HepG2 (cell line): Measurements from ENCODE around the gene TMEM217. TPM values are rescaled to one million over a fixed set of nuclear protein-coding genes. Genes with fewer than 3 reads are reported as not detected.

Experiments
- ARID5B ChIP-seq: IDR thresholded peaks from 2 replicates; pipeline ENCODE4 v1.4.0; 2020; ENCODE audit warnings: mild to moderate bottlenecking, missing genetic modification reagents
- DR1 ChIP-seq: sonication (generic); formaldehyde crosslinking; IDR thresholded peaks from 2 replicates; pipeline ENCODE4 v1.8.0; 2021; ENCODE audit warnings: mild to moderate bottlenecking, missing genetic modification reagents, inconsistent platforms
- ELK4 ChIP-seq: sonication (generic); formaldehyde crosslinking; IDR thresholded peaks from 2 replicates; pipeline ENCODE4 v1.9.0; 2021; ENCODE audit warnings: missing genetic modification reagents, borderline replicate concordance
- IKZF1 ChIP-seq: fragments of 450-650 bp; IDR thresholded peaks from 2 replicates; pipeline ENCODE4 v1.7.1; 2016
- NCOA2 ChIP-seq: sonication (generic); formaldehyde crosslinking; IDR thresholded peaks from 2 replicates; pipeline ENCODE4 v1.8.0; 2022; ENCODE audit warnings: inconsistent platforms
- SNAPC5 ChIP-seq: sonication (generic); formaldehyde crosslinking; IDR thresholded peaks from 2 replicates; pipeline ENCODE4 v1.8.1; 2023; ENCODE audit warnings: mild to moderate bottlenecking, missing genetic modification reagents, borderline replicate concordance
- SP5 ChIP-seq: IDR thresholded peaks from 2 replicates; pipeline ENCODE4 v1.6.1; 2016; ENCODE audit warnings: low read depth, borderline replicate concordance
- TFE3 ChIP-seq: IDR thresholded peaks from 2 replicates; pipeline ENCODE4 v1.6.1; 2016
- ZNF407 ChIP-seq: sonication (generic); formaldehyde crosslinking; IDR thresholded peaks from one replicate; pipeline ENCODE4 v1.5.1; 2020; ENCODE audit warnings: mild to moderate bottlenecking, missing genetic modification reagents; ENCODE audit errors: not compliant biosample characterization
- ZNF430 ChIP-seq: sonication (generic); formaldehyde crosslinking; IDR thresholded peaks from 2 replicates; pipeline ENCODE4 v1.9.0; 2021; ENCODE audit warnings: mild to moderate bottlenecking, missing genetic modification reagents
- ZNF691 ChIP-seq: sonication (generic); formaldehyde crosslinking; IDR thresholded peaks from 2 replicates; pipeline ENCODE4 v1.4.0; 2020; ENCODE audit warnings: missing genetic modification reagents, low read depth, mild to moderate bottlenecking, borderline replicate concordance
- ZSCAN25 ChIP-seq: sonication (generic); formaldehyde crosslinking; IDR thresholded peaks from 2 replicates; pipeline ENCODE4 v1.8.0; 2022; ENCODE audit warnings: mild to moderate bottlenecking, missing genetic modification reagents
- polyA plus RNA-seq, 8 experiments: library from polyadenylated mRNA; depleted of rRNA in 3 of 8; stranded (reverse) in 7 of 8; unstranded in 1 of 8; fragments of >200 nt; fragmentation: Illumina TruSeq in 4 of 8; extraction: Trizol in 4 of 8; gene quantifications; 2 replicates each; pipeline versions ENCODE4 v1.2.1 to v1.2.3, GENCODE V29; 2011 to 2016; ENCODE audit warnings: low read depth in 4 of 8, missing spikeins in 1 of 8, mixed read lengths in 1 of 8; ENCODE audit not compliant: insufficient read depth in 1 of 8
- total RNA-seq, 5 experiments: library from RNA; depleted of rRNA; stranded (reverse); fragments of >200 nt; fragmentation: Illumina TruSeq; extraction: Trizol; gene quantifications; 2 replicates each; pipeline ENCODE4 v1.2.3, GENCODE V29; 2016; ENCODE audit warnings: low read depth in 1 of 5

Gene TMEM217
- total and polyA plus RNA-seq, 2 of the 13 experiments (the other 11 are each of a cell fraction or from before 2014, with no cell fraction given): 2.3 to 3.4 TPM

- TF ChIP-seq TFE3 (CRISPR knock-in tag) (peak; percentile 96), ARID5B (CRISPR knock-in tag) (peak; percentile 85), IKZF1 (no peak), ZNF691 (CRISPR knock-in tag) (peak; percentile 35; the same call in 1 of the 2 replicates), SP5 (CRISPR knock-in tag) (peak; percentile 97), ELK4 (CRISPR knock-in tag) (no peak), ZNF407 (CRISPR knock-in tag) (no peak), NCOA2 (CRISPR knock-in tag) (peak; percentile 90), DR1 (no peak), ZNF430 (CRISPR knock-in tag) (no peak), ZSCAN25 (CRISPR knock-in tag) (no peak), SNAPC5 (CRISPR knock-in tag) (peak; percentile 83; the same call in 1 of the 2 replicates)
Measured at GRCh38 chr6:37171970-37172812, 85.8 kb downstream of the TMEM217 start (continued).
